HEK293T (cell line): ENCODE results near the gene ECI2.

Experiments used
- ARNT ChIP-seq: fragments of 450-650 bp; IDR thresholded peaks from 2 replicates; pipeline ENCODE4 v1.6.1; 2017; ENCODE audit warnings: mild to moderate bottlenecking
- BHLHE40 ChIP-seq: fragments of 450-650 bp; IDR thresholded peaks from 2 replicates; pipeline ENCODE4 v1.6.1; 2016; ENCODE audit warnings: mild to moderate bottlenecking, moderate library complexity, borderline replicate concordance
- ELF4 ChIP-seq: fragments of 450-650 bp; IDR thresholded peaks from 2 replicates; pipeline ENCODE4 v1.6.1; 2017; ENCODE audit warnings: antibody characterized with exemption
- FOXA1 ChIP-seq: fragments of 450-650 bp; IDR thresholded peaks from 2 replicates; pipeline ENCODE4 v1.6.1; 2016; ENCODE audit warnings: mild to moderate bottlenecking
- FOXK2 ChIP-seq: fragments of 450-650 bp; IDR thresholded peaks from 2 replicates; pipeline ENCODE4 v1.6.1; 2016; ENCODE audit warnings: mild to moderate bottlenecking
- FOXM1 ChIP-seq: fragments of 450-650 bp; IDR thresholded peaks from 2 replicates; pipeline ENCODE4 v1.6.1; 2017; ENCODE audit warnings: mild to moderate bottlenecking, borderline replicate concordance
- HDGF ChIP-seq: fragments of 450-650 bp; IDR thresholded peaks from 2 replicates; pipeline ENCODE4 v1.6.1; 2017; ENCODE audit warnings: antibody characterized with exemption, borderline replicate concordance
- L3MBTL2 ChIP-seq: fragments of 450-650 bp; conservative IDR thresholded peaks from 2 replicates; pipeline ENCODE4 v1.6.1; 2016; ENCODE audit warnings: mild to moderate bottlenecking
- NFRKB ChIP-seq: fragments of 450-650 bp; IDR thresholded peaks from 2 replicates; pipeline ENCODE4 v1.6.1; 2016; ENCODE audit warnings: mild to moderate bottlenecking, moderate library complexity
- SP1 ChIP-seq: fragments of 450-650 bp; IDR thresholded peaks from 2 replicates; pipeline ENCODE4 v1.6.1; 2017
- SUZ12 ChIP-seq: fragments of 450-650 bp; IDR thresholded peaks from 2 replicates; pipeline ENCODE4 v1.6.1; 2016; ENCODE audit warnings: mild to moderate bottlenecking
- TARDBP ChIP-seq: fragments of 450-650 bp; IDR thresholded peaks from 2 replicates; pipeline ENCODE4 v1.6.1; 2016

DNA sequence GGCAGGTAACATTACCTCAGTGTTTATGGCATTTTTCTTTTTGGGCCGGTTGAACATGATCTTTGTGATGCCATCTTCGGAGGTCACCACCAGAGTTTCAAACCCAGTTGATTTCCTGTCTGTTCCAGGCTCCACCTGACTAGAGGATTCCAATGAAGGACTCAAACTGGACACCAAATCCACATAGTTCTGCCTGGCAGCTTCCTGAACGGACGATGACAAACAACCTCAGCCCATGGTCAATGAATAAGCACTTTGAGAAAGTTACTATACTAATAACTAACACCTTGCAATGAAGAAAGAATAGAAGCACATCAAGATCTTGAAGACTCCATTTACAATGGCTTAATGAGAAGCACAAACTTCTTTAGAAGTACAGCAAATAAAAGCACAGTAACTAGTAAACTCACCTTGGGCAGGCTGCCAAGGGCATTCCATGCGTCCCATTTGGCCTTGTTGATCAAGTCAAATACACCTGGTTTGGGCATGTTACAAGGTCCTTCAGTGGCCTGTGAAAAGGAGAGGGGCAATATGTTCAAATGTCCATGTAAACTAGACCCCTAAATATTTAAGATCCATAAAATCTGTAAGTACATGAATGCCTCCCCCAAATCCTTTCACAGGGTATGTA is 4.9 kb downstream of the ECI2 start:
- no peak for TF ChIP-seq NFRKB
- TF ChIP-seq SUZ12 = no peak
- TF ChIP-seq FOXM1 = no peak
- no peak for TF ChIP-seq TARDBP
- no peak for TF ChIP-seq SP1
- TF ChIP-seq FOXK2 = no peak
- TF ChIP-seq ARNT = no peak
- TF ChIP-seq ELF4 = no peak
- no peak for TF ChIP-seq L3MBTL2
- no peak for TF ChIP-seq FOXA1
- TF ChIP-seq HDGF = no peak
- no peak for TF ChIP-seq BHLHE40
